NT2/D1 (cell line): ENCODE data around the gene RUNX1.

ENCODE experiments used
- DNase-seq: peaks from one replicate; pipeline ENCODE4 v3.0.0-alpha.2; 2011; ENCODE audit warnings: low read depth, low spot score
- H3K27me3 ChIP-seq: 2 replicates; pipeline ENCODE4 v1.6.0; 2011; ENCODE audit warnings: mild to moderate bottlenecking; ENCODE audit not compliant: insufficient read length, insufficient read depth
- H3K36me3 ChIP-seq: 2 replicates; pipeline ENCODE4 v1.6.1; 2011; ENCODE audit warnings: mild to moderate bottlenecking, low read length, mixed read lengths; ENCODE audit not compliant: insufficient read depth, insufficient read length
- H3K4me1 ChIP-seq: 2 replicates; pipeline ENCODE4 v1.5.1; 2011; ENCODE audit not compliant: insufficient read depth, insufficient read length
- H3K4me3 ChIP-seq: 2 replicates; pipeline ENCODE4 v1.5.1; 2011; ENCODE audit warnings: low read depth; ENCODE audit not compliant: insufficient read length
- H3K9ac ChIP-seq: 2 replicates; pipeline ENCODE4 v1.6.0; 2011; ENCODE audit warnings: low read depth; ENCODE audit not compliant: insufficient read length
- H3K9me3 ChIP-seq: 2 replicates; pipeline ENCODE4 v1.5.1; 2011; ENCODE audit warnings: mild to moderate bottlenecking, low read length; ENCODE audit not compliant: insufficient read depth
- SUZ12 ChIP-seq: IDR thresholded peaks from 2 replicates; pipeline ENCODE4 v1.6.1; 2011; ENCODE audit not compliant: insufficient read length, insufficient read depth; ENCODE audit errors: extremely low read depth
- YY1 ChIP-seq: IDR thresholded peaks from 2 replicates; pipeline ENCODE4 v1.6.1; 2011; ENCODE audit not compliant: insufficient read length, insufficient read depth
- ZNF274 ChIP-seq: IDR thresholded peaks from 2 replicates; pipeline ENCODE4 v1.6.1; 2011; ENCODE audit warnings: mild to moderate bottlenecking, low read depth, low read length

The RUNX1 gene

GRCh38 chr21:35027563-35028450 lies 21.3 kb downstream of the RUNX1 start:
- Histone ChIP-seq H3K4me3 (no peak overlapping the region), H3K36me3 (no peaks in the 10 kb centered on the region), H3K9ac (no peak overlapping the region), H3K4me1 (no peaks in the 10 kb centered on the region), H3K9me3 (no peaks in the 10 kb centered on the region), H3K27me3 (peaks cover 22% of the 10 kb centered on the region)
- TF ChIP-seq YY1 (no peak), ZNF274 (no peak), SUZ12 (no peak)
- no peak for DNase-seq

DNA sequence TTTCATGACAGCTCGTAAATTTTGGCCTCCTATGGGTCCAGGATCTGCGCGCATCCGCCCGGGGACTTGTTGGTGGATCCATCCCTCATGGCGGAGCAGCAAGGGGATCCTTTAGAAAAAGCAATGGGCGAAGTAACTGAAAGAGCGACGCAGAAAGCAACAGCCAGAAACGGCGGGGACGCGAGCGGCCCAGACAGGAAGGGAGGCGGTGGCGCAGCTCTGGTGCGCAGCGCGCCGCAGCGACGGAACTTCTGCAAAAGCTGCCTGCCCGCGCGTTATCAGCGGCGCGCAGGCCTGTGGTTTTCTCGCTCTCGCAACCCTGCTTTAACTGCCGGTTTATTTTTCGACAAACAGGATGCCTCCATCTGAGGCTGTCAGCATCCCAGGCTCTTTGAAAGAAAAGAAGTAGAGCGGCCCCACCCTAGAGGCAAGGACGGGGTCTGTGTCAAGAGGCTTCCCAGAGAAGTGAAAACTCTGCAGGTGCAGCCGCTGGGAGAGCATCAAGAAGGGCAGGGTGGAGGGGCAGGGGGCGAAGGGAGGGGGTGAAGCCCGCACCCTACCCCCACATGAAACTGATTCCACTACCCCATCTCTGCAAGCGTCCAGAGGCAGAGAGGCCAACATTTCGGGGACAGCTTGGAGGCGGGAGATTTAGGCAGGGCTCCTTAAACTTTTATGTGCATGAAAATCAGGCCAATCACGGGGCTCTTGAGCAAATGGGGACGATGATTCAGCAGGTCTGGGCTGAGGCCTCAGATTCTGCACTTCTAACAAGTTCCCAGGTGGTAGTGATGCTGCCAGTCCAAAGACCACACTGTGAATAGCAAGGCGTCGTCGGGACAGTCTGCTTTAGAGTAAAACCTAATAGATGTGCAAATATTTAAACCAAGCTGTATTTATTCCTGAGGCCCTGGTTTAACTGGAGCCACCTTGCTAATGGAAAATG lies 22.2 kb downstream of the RUNX1 start:
- H3K9me3 ChIP-seq: no peaks in the 10 kb centered on the region
- peak overlapping the region; percentile 37 for H3K9ac ChIP-seq
- no peaks in the 10 kb centered on the region for H3K36me3 ChIP-seq
- DNase-seq: peak; percentile 39
- H3K4me3 ChIP-seq: peak overlapping the region; percentile 19
- H3K27me3 ChIP-seq: peaks cover 22% of the 10 kb centered on the region
- no peak for TF ChIP-seq ZNF274
- TF ChIP-seq SUZ12: no peak
- TF ChIP-seq YY1: no peak
- H3K4me1 ChIP-seq: no peaks in the 10 kb centered on the region

DNA sequence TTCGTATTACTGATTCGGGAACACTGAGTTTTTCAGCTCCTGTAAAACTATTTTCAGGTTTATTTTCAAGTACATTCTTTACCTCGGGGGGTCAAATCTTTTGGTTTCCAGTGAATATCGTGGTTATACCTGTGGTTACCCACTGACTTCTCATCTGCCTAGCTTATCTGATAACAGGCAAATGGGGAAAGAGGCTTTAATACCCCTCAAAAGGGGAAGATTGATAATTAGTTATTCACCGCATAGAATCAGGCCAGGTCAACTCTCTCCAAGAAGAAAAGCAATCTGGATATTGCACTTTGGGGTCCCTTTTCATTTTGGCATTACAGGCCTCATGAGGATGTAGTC lies 23.0 kb downstream of the RUNX1 start:
- Histone ChIP-seq H3K9ac (no peak overlapping the region), H3K36me3 (no peaks in the 10 kb centered on the region), H3K4me3 (no peak overlapping the region), H3K9me3 (no peaks in the 10 kb centered on the region), H3K27me3 (peaks cover 22% of the 10 kb centered on the region), H3K4me1 (no peaks in the 10 kb centered on the region)
- DNase-seq: no peak
- TF ChIP-seq YY1 (no peak), ZNF274 (no peak), SUZ12 (no peak)

DNA sequence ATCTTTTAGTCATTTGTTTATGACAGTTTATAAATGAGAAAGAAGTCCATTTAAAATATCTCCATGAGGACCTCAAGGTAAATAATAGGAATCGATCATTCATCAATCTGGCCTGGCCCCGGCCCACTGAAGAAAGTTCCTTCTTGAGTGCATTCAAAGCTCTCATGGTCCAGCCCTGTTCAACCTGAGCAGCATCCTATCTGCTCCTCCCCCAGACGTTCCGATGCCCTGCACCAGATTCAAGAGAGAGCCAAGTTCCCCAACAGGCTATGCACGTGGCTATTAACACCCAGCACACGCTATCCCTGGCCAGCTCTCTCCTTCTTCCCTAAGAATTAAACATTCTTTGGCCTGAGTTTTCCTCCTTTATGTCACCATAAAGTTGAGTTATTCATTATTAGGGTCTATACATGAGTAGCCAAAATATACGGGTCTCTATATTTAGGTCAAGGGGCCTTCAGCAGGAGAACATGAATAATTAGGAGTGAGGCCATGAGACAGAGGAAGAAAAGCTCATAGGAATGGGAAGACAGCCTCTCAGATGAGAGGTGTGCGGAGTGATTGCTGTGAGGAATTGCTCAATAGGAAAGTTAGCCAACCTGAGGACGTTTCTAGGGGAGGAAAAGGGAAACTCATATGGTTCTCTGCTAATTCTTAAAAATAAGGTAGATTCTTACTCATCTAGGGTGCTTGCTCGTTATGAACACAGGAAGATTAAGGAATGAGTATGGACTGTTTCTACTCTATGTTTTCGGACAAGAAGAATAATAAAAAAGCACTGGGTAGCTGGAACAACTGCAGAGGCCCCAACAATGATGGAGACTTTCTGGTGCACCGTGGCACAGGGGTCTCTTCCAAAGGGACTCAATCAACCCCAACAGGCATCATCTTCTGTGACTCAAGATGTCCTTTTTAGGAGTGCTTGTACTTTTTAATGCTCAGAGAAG lies 23.6 kb downstream of the RUNX1 start:
- Histone ChIP-seq H3K4me1 (no peaks in the 10 kb centered on the region), H3K27me3 (peaks cover 22% of the 10 kb centered on the region), H3K4me3 (no peak overlapping the region), H3K9me3 (no peaks in the 10 kb centered on the region), H3K36me3 (no peaks in the 10 kb centered on the region), H3K9ac (no peak overlapping the region)
- DNase-seq: no peak
- TF ChIP-seq YY1: no peak
- no peak for TF ChIP-seq SUZ12
- no peak for TF ChIP-seq ZNF274

- Histone ChIP-seq H3K4me1 (no peaks in the 10 kb centered on the region), H3K36me3 (no peaks in the 10 kb centered on the region), H3K9me3 (no peaks in the 10 kb centered on the region), H3K27me3 (peaks cover 22% of the 10 kb centered on the region), H3K4me3 (no peak overlapping the region), H3K9ac (no peak overlapping the region)
- no peak for DNase-seq
- TF ChIP-seq YY1 (no peak), SUZ12 (no peak), ZNF274 (no peak)
These were observed 24.6 kb downstream of the RUNX1 start for GRCh38 chr21:35024513-35024912.

GRCh38 chr21:35024071-35024420 lies 25.1 kb downstream of the RUNX1 start:
- Histone ChIP-seq H3K4me1 (no peaks in the 10 kb centered on the region), H3K36me3 (no peaks in the 10 kb centered on the region)

More at GRCh38 chr21:35024071-35024420, 25.1 kb downstream of the RUNX1 start:
- DNase-seq: no peak
- no peaks in the 10 kb centered on the region for H3K9me3 ChIP-seq
- H3K4me3 ChIP-seq: no peak overlapping the region
- TF ChIP-seq SUZ12: no peak
- no peak for TF ChIP-seq YY1
- TF ChIP-seq ZNF274: no peak
- no peak overlapping the region for H3K9ac ChIP-seq
- H3K27me3 ChIP-seq: peaks cover 22% of the 10 kb centered on the region
